Right lung (tissue), 5 donors: Measurements from ENCODE around the gene TGFBR2. TPM values are rescaled to one million over a fixed set of nuclear protein-coding genes. Genes with fewer than 3 reads are reported as not detected.
A peak's percentile ranks its signal among the peaks of the same experiment; 100 is the strongest.

Experiments used
- DNase-seq, 2 donors: peaks; one replicate each; pipeline ENCODE4 v3.0.0-alpha.2; 2013
- polyA plus RNA-seq, 5 donors: library from polyadenylated mRNA; unstranded; fragments of 120-200 nt; gene quantifications; one replicate each; pipeline versions ENCODE4 v1.2.1 to v1.2.3, GENCODE V29; 2013; ENCODE audit warnings: inconsistent platforms in 1 of 5, low replicate concordance in 1 of 5; ENCODE audit not compliant: insufficient read length in 5 of 5, insufficient read depth in 1 of 5

Gene TGFBR2
- polyA plus RNA-seq, 5 donors, result 94.3 to 130 (median 120) TPM

DNA sequence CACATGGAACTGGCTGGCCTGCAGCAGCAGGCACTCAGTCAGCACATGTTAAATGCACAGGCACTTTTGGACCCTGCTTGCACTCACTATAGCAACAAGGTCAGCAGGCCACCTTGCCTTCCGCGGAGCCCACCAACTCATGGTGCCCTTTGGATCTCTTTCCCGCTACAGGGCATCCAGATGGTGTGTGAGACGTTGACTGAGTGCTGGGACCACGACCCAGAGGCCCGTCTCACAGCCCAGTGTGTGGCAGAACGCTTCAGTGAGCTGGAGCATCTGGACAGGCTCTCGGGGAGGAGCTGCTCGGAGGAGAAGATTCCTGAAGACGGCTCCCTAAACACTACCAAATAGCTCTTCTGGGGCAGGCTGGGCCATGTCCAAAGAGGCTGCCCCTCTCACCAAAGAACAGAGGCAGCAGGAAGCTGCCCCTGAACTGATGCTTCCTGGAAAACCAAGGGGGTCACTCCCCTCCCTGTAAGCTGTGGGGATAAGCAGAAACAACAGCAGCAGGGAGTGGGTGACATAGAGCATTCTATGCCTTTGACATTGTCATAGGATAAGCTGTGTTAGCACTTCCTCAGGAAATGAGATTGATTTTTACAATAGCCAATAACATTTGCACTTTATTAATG, 85.0 kb downstream of the TGFBR2 start:
- DNase-seq, result no peak

DNA sequence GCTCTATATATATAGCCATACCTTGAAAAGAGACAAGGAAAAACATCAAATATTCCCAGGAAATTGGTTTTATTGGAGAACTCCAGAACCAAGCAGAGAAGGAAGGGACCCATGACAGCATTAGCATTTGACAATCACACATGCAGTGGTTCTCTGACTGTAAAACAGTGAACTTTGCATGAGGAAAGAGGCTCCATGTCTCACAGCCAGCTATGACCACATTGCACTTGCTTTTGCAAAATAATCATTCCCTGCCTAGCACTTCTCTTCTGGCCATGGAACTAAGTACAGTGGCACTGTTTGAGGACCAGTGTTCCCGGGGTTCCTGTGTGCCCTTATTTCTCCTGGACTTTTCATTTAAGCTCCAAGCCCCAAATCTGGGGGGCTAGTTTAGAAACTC, 85.5 kb downstream of the TGFBR2 start:
- DNase-seq, result no peak

DNA sequence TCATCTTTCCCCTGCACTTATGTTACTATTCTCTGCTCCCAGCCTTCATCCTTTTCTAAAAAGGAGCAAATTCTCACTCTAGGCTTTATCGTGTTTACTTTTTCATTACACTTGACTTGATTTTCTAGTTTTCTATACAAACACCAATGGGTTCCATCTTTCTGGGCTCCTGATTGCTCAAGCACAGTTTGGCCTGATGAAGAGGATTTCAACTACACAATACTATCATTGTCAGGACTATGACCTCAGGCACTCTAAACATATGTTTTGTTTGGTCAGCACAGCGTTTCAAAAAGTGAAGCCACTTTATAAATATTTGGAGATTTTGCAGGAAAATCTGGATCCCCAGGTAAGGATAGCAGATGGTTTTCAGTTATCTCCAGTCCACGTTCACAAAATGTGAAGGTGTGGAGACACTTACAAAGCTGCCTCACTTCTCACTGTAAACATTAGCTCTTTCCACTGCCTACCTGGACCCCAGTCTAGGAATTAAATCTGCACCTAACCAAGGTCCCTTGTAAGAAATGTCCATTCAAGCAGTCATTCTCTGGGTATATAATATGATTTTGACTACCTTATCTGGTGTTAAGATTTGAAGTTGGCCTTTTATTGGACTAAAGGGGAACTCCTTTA, 86.2 kb downstream of the TGFBR2 start:
- no peak for DNase-seq

DNA sequence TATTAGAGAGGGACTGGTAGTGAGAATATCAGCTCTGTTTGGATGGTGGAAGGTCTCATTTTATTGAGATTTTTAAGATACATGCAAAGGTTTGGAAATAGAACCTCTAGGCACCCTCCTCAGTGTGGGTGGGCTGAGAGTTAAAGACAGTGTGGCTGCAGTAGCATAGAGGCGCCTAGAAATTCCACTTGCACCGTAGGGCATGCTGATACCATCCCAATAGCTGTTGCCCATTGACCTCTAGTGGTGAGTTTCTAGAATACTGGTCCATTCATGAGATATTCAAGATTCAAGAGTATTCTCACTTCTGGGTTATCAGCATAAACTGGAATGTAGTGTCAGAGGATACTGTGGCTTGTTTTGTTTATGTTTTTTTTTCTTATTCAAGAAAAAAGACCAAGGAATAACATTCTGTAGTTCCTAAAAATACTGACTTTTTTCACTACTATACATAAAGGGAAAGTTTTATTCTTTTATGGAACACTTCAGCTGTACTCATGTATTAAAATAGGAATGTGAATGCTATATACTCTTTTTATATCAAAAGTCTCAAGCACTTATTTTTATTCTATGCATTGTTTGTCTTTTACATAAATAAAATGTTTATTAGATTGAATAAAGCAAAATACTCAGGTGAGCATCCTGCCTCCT, 87.2 kb downstream of the TGFBR2 start:
- DNase-seq, result peak; percentile 54 to 71

DNA sequence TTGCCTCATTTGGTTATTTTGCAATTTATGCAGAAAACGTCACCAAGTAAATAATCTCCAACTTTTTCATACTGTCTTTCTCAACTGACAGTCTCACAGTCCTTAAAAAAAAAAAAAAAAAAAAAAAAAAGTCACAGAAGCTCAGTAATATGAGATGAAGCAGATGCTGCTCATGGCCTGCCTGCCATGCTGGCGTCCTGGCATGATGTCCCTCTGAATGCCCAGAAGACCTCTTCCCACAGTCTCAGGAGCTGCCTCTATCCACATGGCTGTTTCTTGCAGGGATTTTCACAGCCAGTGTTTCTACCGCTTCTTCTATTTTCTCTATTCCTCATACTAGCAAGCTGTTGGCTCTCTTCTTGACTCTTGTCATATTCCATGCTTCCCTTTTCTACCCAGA, 87.7 kb downstream of the TGFBR2 start:
- no peak for DNase-seq

DNA sequence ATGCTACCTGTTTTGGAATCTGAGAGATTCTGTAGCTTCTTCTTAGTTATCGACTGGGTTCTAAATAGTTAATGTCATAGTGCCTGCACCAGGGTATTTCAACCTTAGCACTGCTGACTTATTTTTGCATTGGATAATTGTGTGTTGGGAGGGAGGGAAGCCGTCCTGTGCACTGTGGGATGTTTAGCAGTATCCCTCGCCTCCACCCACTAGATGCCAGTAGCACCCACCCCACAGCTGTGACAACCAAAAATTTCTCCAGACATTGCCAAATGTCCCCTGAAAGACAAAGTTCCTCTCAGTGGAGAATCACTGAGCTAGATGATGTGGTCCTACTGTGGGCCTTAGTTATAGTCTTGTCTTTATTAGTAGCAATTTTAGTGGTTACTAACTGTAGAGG, 88.3 kb downstream of the TGFBR2 start:
- no peak for DNase-seq

DNA sequence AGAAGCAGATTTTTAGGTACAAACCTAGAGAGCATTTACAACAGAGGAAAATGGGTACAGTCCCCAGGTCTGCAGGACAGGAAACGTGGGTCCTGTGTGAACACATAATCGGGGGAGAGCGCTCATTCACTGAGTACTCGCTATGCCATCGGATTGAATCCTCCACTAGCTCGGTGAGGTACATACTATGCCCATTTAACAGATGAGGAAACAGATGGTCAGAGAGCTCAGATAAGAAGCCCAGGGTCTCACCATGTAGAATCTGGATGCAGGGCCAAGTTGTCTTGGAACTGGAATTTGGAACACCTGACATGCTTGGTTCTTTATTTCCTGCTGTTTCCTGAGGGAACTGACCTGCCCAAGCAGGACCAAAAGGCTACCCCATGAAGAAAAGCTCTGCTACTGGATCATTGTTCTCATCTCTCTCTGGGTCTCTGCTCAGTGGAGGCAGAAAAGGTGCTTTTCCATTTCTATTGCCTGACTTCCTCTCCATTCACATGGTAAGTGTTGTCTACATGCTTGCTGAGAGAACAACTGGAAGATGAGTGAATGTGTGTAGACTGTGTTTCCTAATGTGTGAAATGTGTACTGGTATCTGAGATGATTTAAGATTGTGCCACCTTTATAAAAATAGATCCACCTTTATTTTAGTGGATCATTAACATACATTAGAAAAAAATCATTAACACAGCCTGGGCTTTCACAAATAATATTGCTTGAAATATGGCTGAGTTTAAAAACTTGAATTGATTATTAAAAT, 89.1 kb downstream of the TGFBR2 start:
- no peak for DNase-seq

DNA sequence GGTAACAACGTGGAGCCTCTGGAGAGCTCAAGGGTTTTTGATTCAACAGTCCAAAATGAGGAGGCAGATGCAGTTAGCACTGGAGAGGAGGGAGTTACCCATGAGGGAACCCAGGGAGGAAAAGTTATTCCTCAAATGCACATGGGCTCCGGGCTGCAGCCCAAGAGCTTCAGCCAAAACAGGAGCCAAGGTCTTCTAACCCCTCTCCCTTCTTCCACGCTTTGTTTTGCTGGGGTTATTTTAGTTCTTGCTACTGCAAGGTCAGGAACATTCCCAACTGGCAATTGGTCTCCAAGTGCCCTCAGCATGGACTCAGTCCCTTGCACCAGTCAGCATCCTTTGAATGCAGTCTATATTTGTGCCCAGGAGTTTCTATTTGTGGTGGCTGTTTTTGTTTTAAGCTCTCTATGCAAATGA, 90.0 kb downstream of the TGFBR2 start:
- no peak for DNase-seq

DNA sequence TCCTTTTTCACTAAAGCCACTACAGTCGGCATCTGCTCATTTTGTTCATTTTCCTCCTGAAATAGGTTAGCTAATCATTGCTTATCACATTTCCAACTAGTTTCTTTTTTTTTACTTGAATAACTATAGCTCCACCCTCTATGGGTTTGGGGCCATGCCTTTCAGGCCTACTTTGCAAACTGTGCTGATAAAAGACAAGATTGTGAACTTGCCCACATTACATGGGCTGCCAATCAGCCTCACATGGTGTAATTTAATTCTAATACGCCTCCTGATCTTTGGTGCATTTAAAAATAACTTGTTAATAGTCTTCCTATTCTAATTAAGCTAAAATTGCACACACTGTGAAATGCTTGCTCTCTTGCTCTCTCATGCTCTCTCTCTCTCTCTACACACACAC, 90.5 kb downstream of the TGFBR2 start:
- DNase-seq, result no peak

DNA sequence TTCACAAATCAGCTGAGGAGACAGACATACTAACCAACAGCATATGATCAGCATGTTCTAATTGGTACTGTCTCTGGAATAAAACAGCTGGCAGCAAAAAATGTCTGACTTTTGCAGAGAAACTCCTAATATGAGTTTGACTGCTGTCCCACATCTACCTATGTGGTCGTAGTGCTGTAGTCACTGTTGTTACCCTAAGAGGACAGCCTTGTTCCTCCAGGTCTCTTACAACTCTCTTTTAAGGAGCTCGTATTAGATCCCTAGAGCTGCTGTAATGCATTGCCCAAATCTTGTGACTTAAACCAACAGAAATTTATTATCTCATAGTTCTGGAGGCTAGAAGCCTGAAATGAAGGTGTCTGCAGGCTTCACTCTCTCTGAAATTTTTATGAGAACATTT, 92.1 kb downstream of the TGFBR2 start:
- DNase-seq, result no peak

DNA sequence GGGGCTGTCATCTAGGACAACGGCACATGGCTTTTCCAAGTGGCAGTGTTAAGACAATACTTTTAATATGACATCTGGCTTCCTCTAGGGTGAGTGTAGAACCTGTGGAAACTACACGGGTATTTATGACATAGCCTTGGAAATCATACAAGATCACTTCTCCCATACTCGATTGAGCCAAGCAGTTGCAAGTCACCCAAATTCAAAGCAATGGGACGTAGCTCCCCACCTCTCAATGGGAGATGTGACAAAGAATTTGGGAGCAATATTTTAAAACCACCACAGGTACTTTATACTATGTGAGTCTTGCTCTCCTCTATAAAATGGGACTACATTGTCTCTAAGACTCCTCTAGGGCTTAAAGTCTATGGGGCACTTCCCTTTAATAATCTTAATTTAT, 93.5 kb downstream of the TGFBR2 start:
- DNase-seq, result no peak

DNA sequence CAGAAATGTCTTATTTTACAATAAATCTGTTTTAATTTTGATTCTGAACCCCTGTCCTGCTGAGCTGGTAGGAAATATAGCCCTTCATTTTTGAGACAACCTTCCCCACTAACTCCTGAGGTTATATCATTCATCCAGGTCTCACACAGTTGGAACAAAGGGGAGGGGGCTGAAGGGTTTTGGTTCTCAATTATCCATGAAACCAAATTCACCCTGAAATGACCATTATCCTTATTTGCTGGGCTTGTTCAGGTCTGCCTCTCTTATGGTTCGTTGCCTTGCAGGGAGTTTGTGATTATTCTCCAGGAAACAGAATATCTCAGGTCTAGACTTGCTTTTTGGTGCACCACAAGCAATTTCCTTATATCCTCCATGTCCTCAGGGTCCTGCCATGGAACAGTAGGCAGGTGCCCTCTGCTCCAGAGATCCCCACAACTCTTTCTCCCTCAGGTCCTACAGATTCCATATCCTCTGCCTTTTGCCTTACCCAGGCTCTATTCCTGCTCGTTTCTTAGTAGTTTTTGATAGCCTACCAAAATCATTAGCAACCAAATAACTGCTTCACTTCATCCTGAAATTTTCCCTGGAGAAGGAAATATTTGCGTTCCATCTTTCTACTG, 94.4 kb downstream of the TGFBR2 start:
- no peak for DNase-seq

DNA sequence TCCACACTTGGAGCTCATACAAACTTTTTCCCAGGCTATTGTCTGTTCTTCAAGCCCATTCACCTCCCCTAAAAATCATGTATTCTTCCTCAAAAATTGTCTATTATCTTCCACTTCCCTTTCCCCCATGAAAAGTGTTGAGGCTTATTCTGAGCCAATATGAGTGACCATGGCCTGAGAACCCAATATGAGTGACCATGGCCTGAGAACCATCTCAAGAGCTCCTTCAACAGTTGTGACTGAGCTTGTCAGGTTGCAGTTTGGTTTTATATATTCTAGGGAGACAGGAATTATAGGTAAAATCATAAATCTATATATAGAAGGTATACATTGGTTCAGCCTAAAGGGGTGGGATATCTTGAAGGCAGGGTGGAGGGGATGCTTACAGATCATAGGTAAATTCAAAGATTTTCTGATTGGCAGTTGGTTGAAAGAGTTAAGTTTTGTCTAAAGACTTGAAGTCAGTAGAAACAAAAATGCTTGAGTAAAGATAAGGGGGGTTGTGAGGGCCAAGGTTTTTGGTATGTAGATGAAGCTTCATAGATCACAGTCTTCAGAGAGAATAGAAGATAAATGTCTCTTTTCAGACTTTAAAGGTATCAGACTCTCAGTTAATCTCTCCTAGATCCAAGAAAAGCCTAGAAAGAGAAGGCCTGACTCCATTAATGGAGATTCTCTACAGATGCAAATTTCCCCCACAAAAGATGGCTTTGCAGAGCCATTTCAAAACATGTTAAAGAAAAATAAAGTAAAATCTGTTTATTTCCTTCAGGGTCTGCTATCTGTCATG, 95.8 kb downstream of the TGFBR2 start:
- DNase-seq, result no peak

DNA sequence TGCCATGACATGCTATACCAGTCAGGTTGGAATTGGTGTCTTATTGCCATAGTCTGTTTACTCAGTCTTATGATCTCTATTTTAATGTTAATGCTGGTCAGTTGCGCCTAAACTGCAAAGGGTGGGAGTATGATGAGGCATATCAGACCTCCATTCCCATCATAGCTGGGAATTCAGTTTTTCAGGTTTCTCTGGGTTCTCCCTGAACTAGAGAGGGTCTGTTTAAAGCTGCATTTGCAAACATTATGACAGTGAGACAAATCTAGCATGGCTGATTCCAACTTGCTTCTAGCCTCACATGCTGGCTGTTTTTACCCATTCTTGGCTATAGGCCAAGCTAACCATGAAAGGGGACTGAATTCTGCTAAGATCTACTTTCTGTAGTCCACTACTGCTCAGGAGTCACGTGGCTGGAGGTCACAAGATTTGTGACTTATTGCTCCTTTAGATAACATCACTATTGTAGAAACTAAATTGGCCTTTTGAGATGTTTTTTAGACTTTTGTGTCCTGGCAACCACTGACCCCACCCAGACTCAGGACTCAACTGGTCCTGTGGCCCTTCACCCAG, 96.5 kb downstream of the TGFBR2 start:
- no peak for DNase-seq

DNA sequence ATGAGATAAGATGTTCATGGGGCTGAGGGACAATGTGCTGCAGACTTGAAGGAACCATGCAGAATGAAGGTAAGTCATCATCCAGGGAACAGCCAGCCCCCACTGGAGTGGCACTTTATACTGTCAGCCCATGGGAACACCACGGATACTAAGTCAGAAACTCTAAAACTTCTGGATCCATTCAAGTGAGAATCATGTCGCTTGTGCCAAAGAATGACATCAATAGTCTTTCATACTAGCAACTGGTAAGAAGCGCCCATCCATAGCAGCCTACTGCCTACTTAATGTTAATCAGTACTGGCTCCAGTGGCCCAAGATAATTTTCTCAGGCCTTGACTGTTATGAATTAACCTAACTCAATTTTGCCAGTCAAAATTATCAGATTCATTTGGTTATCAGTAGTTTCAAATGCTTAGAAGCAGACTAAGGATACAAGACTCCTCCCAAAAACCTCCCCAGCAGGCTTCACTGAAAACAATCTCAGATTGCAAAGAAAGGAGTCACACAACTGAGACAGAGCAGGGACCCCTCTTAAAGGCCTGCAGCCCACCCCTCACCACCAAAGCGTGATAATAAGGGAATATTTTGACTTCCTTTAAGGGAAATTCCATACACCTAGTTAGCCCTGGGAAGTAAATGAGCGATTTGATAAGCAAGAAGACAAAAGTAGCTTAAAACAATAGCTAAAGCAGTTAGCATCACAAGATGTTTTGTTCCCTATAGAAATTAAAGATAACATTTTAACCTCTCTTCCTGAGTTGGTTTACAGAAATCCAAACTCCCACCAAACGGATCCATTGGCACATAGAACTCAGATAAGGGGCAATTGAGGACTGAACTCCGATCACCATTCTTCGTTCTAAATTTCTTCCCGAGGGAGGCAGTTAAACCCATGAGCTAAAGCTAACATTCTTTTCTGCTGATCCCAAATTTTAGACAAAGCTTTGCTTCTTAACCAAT, 98.8 kb downstream of the TGFBR2 start:
- DNase-seq, result no peak

DNA sequence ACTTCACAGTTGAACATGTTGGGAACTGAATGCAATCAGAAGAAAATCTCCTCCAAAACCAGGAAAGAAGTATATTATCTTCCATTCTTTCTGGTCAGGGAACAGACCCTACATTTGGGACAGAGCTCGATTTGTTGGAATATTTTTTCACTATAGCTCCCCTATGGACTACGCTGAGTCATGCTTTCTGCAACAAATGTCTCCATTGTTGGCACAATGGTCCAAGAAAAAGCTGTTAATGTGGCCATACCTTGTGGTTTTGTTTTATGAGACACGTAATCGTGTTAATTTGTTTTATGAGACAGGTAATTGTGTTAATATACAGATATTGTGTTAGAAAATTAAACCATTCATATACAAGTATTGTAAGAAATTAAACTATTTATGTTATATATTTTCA, 101.4 kb downstream of the TGFBR2 start:
- DNase-seq, result no peak

DNA sequence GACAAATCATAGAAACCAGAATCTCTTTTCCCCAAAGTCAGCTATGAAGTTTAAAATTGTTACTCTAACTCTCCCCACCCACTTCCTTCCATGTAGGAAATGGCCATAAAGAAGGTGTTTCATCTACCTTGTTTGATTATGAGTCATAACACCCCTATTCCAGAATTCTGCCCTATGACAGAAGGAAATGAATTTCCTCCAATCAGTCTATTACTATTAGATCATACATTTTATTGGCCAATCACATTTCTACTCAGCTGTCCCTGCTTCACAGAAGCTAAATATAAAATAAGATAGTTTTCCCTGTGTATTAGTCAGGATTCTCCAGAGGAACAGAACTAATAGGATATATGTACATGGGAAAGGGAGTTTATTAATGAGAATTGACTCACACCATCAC, 102.1 kb downstream of the TGFBR2 start:
- DNase-seq, result no peak

DNA sequence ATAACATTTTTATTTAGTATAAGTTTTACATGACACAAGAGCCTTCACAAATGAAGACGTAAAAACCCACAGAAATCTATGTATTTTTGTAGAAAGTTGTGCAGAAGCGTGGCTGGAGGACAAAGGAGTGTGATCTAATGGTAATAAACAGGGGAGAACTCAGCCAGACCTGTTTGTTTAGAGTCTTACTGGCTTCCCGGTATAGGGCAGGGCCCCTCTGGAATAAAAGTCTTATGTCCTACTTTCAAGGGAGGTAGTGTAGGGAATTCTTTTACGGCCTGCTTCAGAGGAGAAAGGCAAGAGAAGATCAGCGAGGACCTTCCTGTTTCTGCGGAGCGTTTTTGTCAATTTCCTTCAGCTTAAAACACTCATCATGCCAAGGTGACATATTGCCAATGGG, 103.6 kb downstream of the TGFBR2 start:
- DNase-seq, result no peak

DNA sequence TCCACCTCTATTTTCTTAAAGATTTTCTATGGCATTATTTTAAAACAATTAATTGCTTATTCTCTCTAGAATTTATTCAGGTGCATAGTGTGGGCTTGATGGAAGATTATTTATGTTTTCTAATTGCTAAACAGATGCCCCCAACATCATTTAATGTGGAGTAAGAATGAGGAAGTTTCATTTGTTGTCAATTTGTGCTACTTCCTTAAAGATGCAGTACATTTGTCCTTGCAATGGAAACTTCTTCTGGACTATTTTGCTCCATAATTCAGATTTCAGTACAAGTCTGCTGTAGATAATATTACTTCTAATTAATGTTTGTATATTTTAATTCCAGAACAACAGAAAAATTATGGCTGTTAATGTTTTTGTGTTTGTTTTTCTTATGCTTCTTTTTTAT, 104.8 kb downstream of the TGFBR2 start:
- DNase-seq, result no peak

DNA sequence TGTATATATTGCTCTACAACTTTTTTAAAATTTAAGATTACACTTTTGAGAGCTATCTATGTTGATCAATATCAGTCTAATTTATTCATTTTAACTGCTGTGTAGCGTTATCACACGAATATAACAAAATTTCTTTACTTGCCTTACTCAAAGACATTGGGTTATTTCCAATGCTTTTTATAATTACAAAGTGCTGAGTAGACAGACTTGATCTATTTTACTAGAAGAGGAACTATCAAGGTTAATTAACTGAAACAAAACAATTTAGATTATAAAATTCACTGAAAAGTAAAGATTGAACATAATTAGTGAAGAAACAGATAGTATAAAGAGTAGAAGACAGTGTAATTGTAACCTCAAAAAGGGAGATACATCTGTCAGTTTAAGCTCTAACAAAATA, 105.5 kb downstream of the TGFBR2 start:
- no peak for DNase-seq
